Measurements from ENCODE around the gene GFRA1. TPM values are rescaled to one million over a fixed set of nuclear protein-coding genes. Genes with fewer than 3 reads are reported as not detected.

The GFRA1 gene
- total RNA-seq, 2 experiments from 2014 or later: not detected

- CTCF ChIA-PET: no interaction called here
- POLR2A ChIA-PET: no interaction called here
These were observed 69.3 kb downstream of the GFRA1 start for GRCh38 chr10:116203661-116204060.

- POLR2A ChIA-PET: no interaction called here
- CTCF ChIA-PET: no interaction called here
These were observed 71.2 kb downstream of the GFRA1 start for GRCh38 chr10:116201670-116202430.

DNA sequence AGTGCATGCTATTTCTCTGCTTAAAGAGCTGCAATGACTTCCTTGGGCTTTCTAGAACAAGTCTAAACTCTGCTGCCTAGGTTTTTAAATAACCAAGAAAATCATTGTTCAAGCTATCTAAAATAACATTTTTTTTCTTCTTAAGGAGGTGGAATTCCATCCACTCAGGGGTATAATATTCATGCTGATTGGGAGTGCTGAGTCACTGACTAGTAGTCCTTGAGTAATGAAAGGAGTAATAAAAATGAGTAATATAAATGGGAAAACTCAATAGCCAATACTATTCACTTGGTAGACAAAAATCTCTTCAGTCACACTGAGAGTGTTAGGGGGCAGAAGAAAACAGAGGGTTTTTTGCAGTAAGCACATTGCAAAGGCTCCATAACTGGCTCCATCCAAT lies 72.0 kb downstream of the GFRA1 start:
- ChIA-PET CTCF (no interaction called here), POLR2A (no interaction called here)

DNA sequence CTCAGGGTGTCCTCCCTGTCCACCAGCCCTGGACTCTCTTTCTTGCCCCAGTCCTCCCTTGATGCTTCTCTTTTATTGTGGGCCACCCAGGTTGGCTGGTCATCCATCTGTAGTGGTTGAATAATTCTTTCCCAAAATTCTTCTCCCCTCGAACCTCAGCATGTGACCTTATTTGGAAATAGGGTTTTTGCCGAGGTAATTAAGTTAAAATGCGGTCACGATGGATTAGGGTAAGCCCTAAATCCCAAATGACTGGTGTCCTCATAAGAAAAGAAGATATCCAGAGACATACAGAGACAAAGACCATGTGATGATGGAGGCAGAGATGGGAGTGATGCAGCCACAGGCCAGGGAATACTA lies 74.3 kb downstream of the GFRA1 start:
- ChIA-PET CTCF (no interaction called here), POLR2A (no interaction called here)

DNA sequence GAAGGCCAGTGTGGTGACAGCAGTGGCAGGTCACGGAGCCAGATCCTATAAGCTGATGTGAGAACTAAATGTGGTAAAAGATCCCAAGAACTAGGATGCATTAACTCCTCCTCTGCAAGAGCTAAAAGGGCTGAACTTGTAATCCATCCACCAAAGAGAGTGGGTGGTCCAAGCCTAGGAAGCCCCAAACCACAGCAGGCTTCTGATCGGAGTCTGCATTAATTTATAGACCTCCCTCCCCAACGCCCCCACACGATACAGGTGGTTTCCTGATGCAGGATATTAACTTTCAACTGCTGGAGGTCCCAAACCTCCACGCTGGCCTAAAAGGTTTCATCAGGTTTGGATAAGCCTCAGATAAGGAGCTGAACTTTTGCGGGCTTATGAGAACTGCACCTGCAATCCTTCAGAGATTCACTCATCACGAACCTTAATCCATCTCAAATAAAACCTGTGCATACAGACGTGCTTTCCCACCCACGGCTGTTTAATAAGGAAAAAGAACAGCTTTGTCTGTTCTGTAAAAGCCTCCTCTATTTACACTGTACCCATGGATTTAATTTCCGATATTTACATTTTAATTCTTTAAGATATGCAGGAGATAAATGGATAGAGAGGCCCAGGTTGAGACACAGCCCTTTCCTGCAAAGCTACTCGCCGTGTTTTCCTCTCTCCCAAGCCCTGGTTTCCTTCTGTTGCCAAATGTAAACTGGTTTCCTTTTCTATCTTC lies 74.9 kb downstream of the GFRA1 start:
- POLR2A ChIA-PET: no interaction called here
- CTCF ChIA-PET: no interaction called here

DNA sequence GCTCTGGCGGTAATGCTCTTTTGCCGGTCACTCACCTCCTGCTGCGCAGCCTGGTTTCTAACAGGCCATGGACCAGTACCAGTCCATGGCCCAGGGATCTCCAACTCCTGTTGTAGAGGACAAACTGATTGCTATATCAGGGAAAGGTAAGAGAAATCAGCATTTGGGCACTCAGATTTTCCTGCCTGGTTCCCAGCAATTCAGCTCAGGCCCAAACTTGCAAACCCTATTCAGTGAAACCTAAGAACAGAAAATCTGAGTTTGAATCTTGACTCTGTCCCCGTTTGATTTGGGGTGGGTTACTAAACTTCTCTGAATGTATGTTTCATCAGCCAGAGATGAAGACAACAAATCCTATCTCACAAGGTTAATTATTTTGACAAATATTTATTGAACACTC lies 77.4 kb downstream of the GFRA1 start:
- ChIA-PET CTCF (no interaction called here), POLR2A (no interaction called here)

- POLR2A ChIA-PET: no interaction called here
- CTCF ChIA-PET: no interaction called here
These were observed 78.0 kb downstream of the GFRA1 start for GRCh38 chr10:116195039-116195438.

DNA sequence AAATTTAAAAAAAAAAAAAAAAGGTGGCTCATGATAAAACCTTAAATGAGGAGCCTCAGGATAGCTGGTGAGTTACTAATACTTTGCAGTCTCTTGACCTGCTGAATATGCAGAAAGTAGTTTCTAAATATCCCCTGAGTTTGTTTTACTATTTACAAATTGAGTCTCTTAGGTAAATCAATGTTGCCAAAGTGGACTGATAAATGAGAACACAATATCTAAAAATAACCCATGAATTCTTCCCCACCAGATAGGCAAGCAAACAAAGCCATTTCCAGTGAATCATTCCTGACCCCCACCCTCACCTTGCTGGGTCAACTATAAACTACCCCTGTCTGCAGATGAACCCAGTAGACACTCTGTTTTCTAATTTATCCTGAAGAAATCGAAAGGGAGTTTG lies 78.9 kb downstream of the GFRA1 start:
- POLR2A ChIA-PET: no interaction called here
- CTCF ChIA-PET: no interaction called here

DNA sequence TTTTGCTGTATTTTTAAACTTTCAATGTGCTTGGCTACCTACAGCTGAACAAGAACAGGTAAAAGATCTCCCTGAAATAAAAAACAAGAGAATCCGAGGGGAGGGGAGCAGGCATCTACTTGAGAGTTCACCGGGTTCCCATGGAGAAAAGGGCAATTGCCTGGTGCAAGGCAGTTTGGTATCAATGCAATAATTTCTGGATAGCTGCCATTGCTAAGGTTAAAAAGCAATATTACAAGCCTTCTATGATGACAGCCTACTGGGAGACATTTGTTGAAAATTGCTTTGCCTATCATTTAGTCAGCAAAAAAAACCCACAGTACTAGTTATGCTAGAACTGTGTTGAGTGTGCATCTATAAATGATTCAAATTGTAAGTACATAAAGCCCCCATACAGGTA lies 82.1 kb downstream of the GFRA1 start:
- ChIA-PET CTCF (no interaction called here), POLR2A (no interaction called here)

GRCh38 chr10:116186273-116186672 lies 86.7 kb downstream of the GFRA1 start:
- ChIA-PET POLR2A (no interaction called here), CTCF (no interaction called here)

GRCh38 chr10:116185199-116185867 lies 87.7 kb downstream of the GFRA1 start:
- ChIA-PET CTCF (no interaction called here), POLR2A (no interaction called here)

- CTCF ChIA-PET: no interaction called here
- POLR2A ChIA-PET: no interaction called here
These were observed 88.6 kb downstream of the GFRA1 start for GRCh38 chr10:116184512-116184794.

GRCh38 chr10:116183733-116184511 lies 89.1 kb downstream of the GFRA1 start:
- POLR2A ChIA-PET: no interaction called here

GRCh38 chr10:116182426-116182825 lies 90.6 kb downstream of the GFRA1 start:
- ChIA-PET CTCF (no interaction called here), POLR2A (no interaction called here)

More at GRCh38 chr10:116183733-116184511, 89.1 kb downstream of the GFRA1 start:
- CTCF ChIA-PET: no interaction called here

DNA sequence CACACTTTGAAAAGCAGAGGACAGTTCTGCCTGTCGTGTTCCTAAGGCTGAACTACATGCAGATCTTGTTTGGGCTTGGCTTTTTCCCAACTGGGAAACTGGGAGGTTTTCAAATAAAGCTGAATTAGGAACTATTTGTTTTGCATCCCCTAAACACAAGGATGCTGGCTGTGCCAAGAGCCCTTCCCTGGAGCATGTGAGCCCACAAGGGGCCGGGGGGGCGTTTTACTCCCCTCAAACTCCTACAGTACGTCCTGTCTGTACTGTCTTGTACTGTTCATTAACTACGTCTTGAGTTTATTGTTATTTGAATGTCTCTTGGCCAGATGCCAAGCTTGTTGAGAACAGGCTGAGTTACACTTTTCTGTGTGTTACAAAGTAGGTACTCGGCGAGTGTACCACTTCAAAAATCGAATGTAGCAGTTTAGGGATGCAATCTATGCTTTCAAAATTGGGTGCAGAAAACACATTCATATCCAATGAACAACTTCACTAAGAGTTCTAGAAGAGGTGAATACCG lies 94.9 kb downstream of the GFRA1 start:
- POLR2A ChIA-PET: no interaction called here
- CTCF ChIA-PET: no interaction called here

GRCh38 chr10:116175231-116175630 lies 97.8 kb downstream of the GFRA1 start:
- ChIA-PET CTCF (no interaction called here), POLR2A (no interaction called here)

DNA sequence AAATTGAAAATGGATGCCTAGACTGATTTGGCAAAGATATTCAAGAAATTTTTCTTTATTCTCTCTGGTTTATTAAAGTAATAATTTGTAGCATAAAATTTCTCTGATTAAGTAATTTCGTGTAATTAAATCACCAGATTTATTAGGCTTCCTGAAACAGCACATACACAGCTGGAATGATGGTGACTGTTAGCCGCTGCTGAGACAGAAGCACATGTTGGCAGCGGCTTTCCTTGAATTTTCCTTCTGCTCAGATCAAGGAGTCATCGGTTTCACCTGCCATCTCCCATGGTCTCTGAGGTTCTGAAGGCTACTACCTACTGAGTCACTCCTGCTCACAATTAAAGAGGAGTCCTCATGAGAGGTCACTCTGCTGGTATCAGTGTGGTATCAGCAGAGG lies 101.5 kb downstream of the GFRA1 start:
- POLR2A ChIA-PET: no interaction called here
- CTCF ChIA-PET: no interaction called here

DNA sequence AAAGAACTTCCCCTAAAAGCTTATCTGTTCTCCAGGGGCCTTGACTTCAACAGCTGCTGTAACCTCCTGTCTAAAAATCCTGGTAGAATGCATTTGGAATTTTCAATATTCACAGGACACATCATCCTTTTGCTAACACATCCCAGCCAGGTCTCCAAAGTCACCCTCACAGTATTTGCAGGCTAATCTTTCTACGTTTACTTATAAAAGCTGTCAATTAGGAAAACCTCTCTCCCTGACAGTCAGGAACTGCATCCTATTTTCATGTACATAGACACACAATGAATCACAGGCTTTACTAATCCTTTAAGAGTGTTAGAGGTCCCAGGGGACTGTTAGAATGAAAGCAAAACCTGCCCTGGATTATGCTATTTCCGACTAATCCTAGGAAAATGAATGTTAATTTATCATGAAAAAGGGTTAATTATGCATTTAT lies 102.2 kb downstream of the GFRA1 start:
- CTCF ChIA-PET: no interaction called here
- POLR2A ChIA-PET: no interaction called here

DNA sequence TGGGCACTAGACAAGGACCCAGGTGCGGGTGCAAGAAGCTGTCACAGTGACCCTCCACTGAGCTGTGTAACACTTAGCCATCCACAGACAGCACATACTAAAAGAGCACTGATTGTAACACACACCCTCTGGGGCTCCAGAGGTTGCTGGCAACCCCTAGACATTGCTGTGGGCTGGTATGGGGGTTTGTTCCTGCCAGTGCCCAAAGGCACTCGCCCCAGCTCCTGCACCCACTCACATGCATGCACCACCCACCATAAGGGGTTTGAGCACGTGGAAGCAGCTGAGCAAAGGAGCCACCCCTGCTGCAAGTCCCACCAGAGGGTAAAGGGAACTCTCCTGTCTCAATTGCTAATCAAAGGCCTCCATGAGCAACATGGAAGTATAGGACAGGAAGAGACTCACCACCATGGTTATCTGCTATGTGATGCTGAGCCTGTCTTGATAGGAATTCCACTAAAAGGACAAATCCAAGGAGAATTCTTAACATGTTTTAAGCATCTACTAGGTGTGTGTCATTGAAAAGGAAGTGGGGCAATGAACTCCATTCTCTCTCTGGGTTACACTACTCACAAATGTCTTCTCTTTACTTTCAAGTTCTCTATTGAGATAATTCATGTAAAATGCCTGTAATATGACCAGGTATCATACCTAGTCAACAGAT lies 103.1 kb downstream of the GFRA1 start:
- ChIA-PET POLR2A (no interaction called here), CTCF (no interaction called here)

DNA sequence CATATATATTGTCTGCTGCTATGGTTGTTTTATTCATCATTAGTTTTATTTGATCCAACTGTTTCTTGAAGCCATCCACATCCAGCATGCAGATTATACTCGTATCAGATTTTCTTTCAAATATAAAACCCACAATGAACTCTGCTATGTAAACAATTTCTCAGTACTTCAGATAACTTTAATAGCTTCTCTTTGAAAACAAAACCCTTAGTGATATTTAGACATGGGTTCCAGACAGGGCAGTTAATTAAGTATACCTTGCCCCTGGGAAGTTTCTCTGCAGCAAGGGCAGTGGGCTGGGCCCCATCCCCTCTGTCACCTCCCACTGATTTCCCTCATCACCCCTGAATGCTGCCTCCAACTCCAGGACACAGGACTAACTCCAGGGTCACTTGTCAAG lies 104.3 kb downstream of the GFRA1 start:
- ChIA-PET POLR2A (no interaction called here), CTCF (no interaction called here)

All from activated CD8-positive, alpha-beta memory T cell treated with anti-CD3 and anti-CD28 coated beads for 36 hours (primary cell).